ACC112 (cell line): ENCODE results near the gene ATP11A.
A peak's percentile ranks its signal among the peaks of the same experiment; 100 is the strongest.

Source experiments
- H2AFZ ChIP-seq: fragments of 200-600 bp; sonication (generic); one replicate; pipeline ENCODE4 v1.6.0; 2017; ENCODE audit warnings: antibody characterized with exemption, low read length; ENCODE audit not compliant: unreplicated experiment
- H3K27ac ChIP-seq: fragments of 200-600 bp; sonication (generic); 2 replicates; pipeline ENCODE4 v1.5.1; 2014; ENCODE audit warnings: low read depth, mild to moderate bottlenecking, antibody characterized with exemption, low read length, moderate library complexity
- H3K27me3 ChIP-seq: fragments of 200-600 bp; sonication (generic); 2 replicates; pipeline ENCODE4 v1.6.1; 2014; ENCODE audit warnings: mild to moderate bottlenecking, antibody characterized with exemption, low read length, moderate library complexity, mixed read lengths; ENCODE audit not compliant: insufficient read depth
- H3K36me3 ChIP-seq: fragments of 200-600 bp; sonication (generic); 2 replicates; pipeline ENCODE4 v1.6.1; 2016; ENCODE audit warnings: mild to moderate bottlenecking, antibody characterized with exemption, low read length, moderate library complexity, mixed read lengths; ENCODE audit not compliant: insufficient read depth
- H3K4me1 ChIP-seq: fragments of 200-600 bp; sonication (generic); one replicate; pipeline ENCODE4 v1.6.1; 2016; ENCODE audit warnings: low read length, mixed read lengths; ENCODE audit not compliant: insufficient read depth, unreplicated experiment, control insufficient read depth
- H3K4me3 ChIP-seq: fragments of 200-600 bp; sonication (generic); 2 replicates; pipeline ENCODE4 v1.5.1; 2014; ENCODE audit warnings: mild to moderate bottlenecking, low read depth, low read length
- H3K79me2 ChIP-seq: fragments of 200-600 bp; sonication (generic); one replicate; pipeline ENCODE4 v1.6.0; 2016; ENCODE audit warnings: low read length; ENCODE audit not compliant: control insufficient read depth, unreplicated experiment, insufficient read depth

Gene ATP11A

DNA sequence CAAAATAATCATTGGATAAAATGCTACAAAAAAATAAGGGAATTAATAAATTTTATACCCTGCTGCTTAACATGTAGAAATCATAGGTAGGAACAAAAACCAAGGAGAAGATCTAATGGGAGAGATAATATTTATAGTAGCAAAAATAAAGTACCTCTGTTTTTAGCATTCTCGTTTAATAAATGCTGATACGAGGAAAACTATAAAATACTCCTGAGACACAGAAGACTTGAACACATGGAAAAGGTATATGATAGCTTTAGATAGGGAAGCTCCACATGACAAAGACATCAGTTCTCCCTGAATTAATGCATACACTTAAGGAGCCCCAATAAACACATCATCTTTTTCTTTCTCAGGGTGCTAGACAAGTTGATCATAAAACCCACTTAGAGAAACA is 234.5 kb downstream of the ATP11A start:
- H3K27me3 ChIP-seq, result peaks cover 81% of the 10 kb centered on the region
- no peak overlapping the region for H2AFZ ChIP-seq
- H3K79me2 ChIP-seq, result no peaks in the 10 kb centered on the region
- no peak overlapping the region for H3K4me3 ChIP-seq
- H3K27ac ChIP-seq, result no peak overlapping the region
- no peaks in the 10 kb centered on the region for H3K4me1 ChIP-seq
- no peaks in the 10 kb centered on the region for H3K36me3 ChIP-seq

DNA sequence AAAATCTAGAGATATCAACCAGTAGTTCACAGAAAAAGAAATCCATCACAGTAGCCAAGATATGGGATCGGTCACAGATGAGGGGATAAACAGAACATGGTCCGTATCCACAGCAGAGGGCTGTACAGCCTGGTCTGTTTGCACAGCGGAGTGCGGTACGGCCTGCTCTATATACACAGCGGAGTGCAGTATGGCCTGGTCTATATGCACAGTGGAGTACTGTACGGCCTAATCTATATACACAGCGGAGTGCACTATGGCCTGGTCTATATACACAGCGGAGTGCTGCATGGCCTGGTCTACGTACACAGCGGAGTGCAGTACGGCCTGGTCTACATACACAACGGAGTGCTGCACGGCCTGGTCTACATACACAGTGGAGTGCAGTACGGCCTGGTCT is 236.2 kb downstream of the ATP11A start:
- peaks cover 85% of the 10 kb centered on the region for H3K27me3 ChIP-seq
- H3K4me1 ChIP-seq, result no peaks in the 10 kb centered on the region
- H2AFZ ChIP-seq, result no peak overlapping the region
- H3K4me3 ChIP-seq, result no peak overlapping the region
- no peaks in the 10 kb centered on the region for H3K36me3 ChIP-seq
- no peak overlapping the region for H3K27ac ChIP-seq
- H3K79me2 ChIP-seq, result no peaks in the 10 kb centered on the region

DNA sequence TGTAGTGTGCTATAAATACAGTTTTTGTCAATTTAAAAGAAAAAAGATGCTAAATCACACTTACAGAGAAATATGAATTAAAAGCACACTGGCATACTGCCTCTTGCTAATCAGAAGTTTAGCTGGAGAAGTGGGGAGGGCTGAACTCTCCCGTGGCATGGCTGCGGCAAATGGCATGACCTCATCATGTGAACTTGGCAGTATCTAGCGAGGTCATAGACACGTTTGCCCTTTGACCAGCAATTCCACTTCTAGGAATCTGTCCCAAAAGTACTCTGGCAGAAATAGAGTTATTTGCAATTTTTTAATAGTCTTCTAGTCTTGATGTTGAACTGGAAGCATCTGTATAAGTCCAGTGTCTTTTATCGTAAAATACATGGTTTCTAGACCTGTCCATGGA is 237.2 kb downstream of the ATP11A start:
- Histone ChIP-seq H3K27ac (no peak overlapping the region), H3K79me2 (no peaks in the 10 kb centered on the region), H3K36me3 (no peaks in the 10 kb centered on the region), H3K4me3 (no peak overlapping the region), H3K4me1 (no peaks in the 10 kb centered on the region), H2AFZ (no peak overlapping the region), H3K27me3 (peaks cover 82% of the 10 kb centered on the region)

- no peak overlapping the region for H3K27ac ChIP-seq
Observed at GRCh38 chr13:112928020-112928971, 238.5 kb downstream of the ATP11A start.

DNA sequence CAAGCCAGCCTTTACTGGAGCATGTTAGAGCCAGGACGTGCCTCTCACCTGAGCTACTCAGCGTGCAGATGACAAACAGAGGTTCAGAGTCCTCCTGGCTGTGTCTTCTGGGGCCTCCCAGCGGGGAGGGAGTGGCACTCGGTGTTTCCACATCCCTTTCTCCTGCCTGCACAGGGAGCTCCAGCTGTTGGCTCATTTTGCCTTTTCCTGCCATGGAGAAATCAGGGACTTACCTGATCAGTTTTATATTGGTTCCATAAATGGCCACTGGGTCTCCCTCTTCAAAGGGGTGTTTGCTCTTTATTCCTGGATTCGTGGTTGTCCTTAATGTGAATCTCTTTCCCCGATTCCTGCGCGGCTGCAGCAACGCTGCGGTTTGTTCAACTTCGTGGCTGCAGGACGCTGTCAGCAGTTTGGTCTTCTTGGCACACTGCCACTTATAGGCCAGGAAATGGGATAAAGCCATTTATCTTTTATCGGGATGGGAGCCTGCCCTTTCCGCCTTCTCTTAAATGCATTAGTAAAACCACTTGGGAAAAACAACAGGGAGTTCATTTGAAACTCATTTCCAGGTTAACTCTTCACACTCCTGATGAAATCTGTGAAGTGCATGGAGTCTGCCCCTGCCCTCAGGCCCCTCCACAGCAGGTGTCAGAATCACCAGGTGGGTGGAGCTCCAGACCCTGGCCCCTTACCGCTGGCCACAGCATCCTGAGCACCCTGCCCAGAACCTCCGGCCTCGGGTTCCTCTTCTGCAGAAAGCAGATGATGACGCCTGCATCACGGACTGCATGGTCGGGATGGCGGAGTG is 239.3 kb downstream of the ATP11A start:
- Histone ChIP-seq H3K4me1 (no peaks in the 10 kb centered on the region), H3K79me2 (no peaks in the 10 kb centered on the region), H3K27me3 (peaks cover 69% of the 10 kb centered on the region), H3K4me3 (0 out of 2 replicates have a peak overlapping the region, but pooled peaks have one; percentile 13), H3K27ac (no peak overlapping the region), H3K36me3 (no peaks in the 10 kb centered on the region), H2AFZ (no peak overlapping the region)

More at GRCh38 chr13:112928020-112928971, 238.5 kb downstream of the ATP11A start:
- Histone ChIP-seq H3K27me3 (peaks cover 77% of the 10 kb centered on the region), H3K4me3 (no peak overlapping the region), H3K4me1 (no peaks in the 10 kb centered on the region), H3K36me3 (no peaks in the 10 kb centered on the region), H3K79me2 (no peaks in the 10 kb centered on the region), H2AFZ (no peak overlapping the region)

GRCh38 chr13:112929783-112930055 is 239.9 kb downstream of the ATP11A start:
- Histone ChIP-seq H2AFZ (no peak overlapping the region), H3K27ac (no peak overlapping the region), H3K4me3 (no peak overlapping the region), H3K36me3 (no peaks in the 10 kb centered on the region), H3K27me3 (peaks cover 64% of the 10 kb centered on the region), H3K4me1 (no peaks in the 10 kb centered on the region), H3K79me2 (no peaks in the 10 kb centered on the region)

- Histone ChIP-seq H3K36me3 (no peaks in the 10 kb centered on the region), H3K4me3 (no peak overlapping the region), H3K27ac (no peak overlapping the region), H3K27me3 (peaks cover 59% of the 10 kb centered on the region), H3K79me2 (no peaks in the 10 kb centered on the region), H3K4me1 (no peaks in the 10 kb centered on the region), H2AFZ (no peak overlapping the region)
Observed at GRCh38 chr13:112930192-112930591, 240.4 kb downstream of the ATP11A start.

DNA sequence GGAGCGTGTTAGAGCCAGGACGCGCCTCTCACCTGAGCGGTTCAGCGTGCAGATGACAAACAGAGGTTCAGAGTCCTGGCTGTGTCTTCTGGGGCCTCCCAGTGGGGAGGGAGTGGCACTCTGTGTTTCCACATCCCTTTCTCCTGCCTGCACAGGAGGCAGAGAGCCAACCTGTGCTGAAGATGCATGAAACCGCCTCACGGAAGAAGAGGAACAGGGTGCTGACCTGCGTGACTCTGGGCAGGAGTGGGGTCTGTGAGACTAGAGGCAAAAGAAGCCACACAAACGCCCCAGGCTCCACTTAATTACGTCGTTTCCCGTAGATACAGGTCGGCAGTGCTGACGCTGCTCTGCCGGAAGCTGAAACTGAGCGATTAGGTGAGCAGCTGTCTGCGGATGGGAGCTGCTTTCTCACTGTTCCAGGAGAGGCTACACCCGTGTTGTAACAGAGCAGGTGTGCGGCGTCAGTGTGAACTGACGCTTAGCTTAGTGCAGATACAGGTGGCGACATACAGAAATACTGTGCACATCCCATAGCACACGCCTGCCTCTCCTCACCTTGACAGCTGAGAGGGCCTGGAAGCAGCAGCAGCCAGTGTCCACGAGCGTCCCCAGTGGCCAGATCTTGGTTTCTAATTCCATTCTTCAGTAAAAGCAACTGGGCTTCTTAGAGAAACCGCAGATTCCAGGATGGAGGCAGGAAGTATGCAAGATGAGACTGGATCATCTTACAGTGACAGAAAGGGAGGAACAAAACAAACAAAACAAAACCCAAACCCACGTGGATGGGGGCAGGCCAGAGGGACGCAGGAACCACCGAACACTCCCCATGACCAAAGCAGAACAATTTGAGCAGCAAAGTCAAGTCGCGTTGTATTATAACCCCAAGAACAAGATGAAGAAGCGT is 241.4 kb downstream of the ATP11A start:
- Histone ChIP-seq H3K27me3 (peaks cover 58% of the 10 kb centered on the region), H2AFZ (no peak overlapping the region), H3K27ac (no peak overlapping the region)

GRCh38 chr13:112932971-112933370 is 243.1 kb downstream of the ATP11A start:
- H3K27me3 ChIP-seq, result peaks cover 41% of the 10 kb centered on the region
- H2AFZ ChIP-seq, result no peak overlapping the region
- H3K36me3 ChIP-seq, result no peaks in the 10 kb centered on the region
- no peaks in the 10 kb centered on the region for H3K4me1 ChIP-seq
- H3K4me3 ChIP-seq, result no peak overlapping the region
- H3K27ac ChIP-seq, result no peak overlapping the region
- H3K79me2 ChIP-seq, result no peaks in the 10 kb centered on the region

More for the DNA sequence above, 241.4 kb downstream of the ATP11A start:
- no peaks in the 10 kb centered on the region for H3K79me2 ChIP-seq
- no peaks in the 10 kb centered on the region for H3K4me1 ChIP-seq
- no peak overlapping the region for H3K4me3 ChIP-seq
- no peaks in the 10 kb centered on the region for H3K36me3 ChIP-seq

DNA sequence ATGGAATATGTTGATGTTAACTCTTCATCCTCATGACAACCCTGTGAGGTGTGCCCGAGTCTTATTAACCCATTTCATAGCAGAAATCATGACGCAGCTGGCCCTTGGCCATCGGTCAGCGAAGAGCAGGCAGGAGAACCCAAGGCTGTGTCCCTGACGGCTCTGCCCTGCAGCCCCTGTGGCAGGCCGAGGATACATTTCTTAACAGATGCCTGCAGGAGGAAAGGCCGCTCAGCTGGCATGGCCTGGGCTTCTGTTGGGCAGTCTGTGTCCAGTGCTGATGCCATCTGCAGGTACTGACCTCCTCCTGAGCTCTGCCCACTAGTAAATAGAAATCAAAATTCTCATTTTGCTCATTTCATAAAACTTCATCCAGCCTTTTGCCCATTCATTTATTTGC is 243.8 kb downstream of the ATP11A start:
- Histone ChIP-seq H3K36me3 (no peaks in the 10 kb centered on the region), H3K4me1 (no peaks in the 10 kb centered on the region), H2AFZ (no peak overlapping the region), H3K27me3 (peaks cover 34% of the 10 kb centered on the region), H3K27ac (no peak overlapping the region), H3K79me2 (no peaks in the 10 kb centered on the region), H3K4me3 (no peak overlapping the region)
